GM21529 (cell line): ENCODE data around the gene DBNL.

Experiments
- ATAC-seq: cut with Tn5 transposase; IDR thresholded peaks from one replicate; pipeline ENCODE4 v1.9.1; 2021; ENCODE audit not compliant: unreplicated experiment

Gene DBNL

DNA sequence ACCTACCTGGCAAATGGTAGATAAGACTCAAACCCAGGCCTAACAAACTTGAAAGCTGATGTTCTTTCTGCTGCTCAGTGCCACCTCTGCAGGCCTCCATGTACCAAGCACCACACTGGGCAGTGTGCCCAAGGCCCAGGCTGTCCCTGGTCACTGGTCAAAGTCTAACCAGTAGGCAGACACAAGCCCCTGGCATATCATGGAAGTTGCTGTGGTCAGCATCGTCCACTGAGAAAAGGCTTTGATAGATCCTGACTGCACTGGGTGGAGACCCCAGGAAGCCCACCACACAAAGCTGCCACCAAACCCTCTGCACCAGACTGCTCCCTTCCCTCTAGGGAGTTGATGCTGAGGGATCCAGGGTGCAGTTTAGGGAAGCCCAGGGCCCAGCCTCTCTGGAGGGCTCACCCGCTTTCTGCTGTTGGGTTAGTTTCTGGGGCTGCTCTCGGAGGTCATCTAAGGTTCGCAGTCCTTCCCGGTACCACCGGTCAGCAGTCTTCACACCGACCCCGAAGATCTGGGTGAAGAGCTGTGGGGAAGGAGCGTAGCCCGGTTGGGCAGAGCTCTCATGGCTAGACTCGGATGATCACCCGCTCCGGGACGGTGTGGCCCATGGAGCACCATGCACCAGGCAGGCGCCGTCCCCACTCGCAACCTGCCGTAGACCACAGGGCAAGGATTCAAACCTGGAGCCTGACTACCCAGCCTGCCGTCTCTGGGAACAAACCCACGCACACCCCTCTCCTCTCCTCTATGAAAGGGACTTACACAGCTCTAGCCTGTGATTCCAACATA is 31.8 kb downstream of the DBNL start:
- ATAC-seq, result no peak

DNA sequence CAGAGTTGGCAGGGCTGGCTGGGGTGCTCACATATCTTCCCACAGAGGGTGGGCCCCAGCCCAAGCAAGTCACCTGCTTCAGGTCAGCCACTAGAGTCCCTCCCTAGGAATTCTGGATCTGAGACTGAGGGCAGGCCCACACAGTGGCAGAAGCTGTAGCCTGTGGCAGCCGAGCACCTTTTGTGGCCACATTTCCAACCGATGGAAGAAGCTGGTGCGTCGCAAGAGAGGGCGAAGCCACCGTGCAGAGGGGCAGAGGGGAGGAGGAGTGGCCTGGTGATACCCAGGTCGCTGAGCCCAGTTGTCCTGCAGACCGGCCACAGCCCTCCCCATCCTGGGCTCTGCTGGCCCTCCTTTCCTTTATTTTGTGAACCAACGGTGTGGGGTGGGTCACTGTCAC is 32.6 kb downstream of the DBNL start:
- no peak for ATAC-seq

DNA sequence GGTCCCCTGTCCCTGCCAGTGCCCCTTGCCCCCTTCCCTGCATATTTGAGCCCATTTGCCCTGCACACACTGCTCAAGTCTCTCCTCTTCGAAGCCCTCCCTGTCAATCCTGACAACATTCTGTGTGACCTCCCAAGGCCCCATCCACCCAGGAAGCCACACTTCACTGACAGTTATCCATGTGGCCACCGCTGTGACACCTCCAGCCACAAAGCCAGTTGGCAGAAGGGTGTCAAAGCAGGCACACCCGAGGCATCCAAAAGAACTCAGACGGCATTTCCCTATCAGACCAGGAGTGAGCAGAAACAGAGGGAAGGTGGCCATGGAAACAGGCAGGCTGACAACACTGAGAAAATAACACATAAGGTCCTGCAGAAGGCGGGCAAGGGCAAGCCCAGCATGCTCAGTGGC is 33.2 kb downstream of the DBNL start:
- ATAC-seq, result no peak

DNA sequence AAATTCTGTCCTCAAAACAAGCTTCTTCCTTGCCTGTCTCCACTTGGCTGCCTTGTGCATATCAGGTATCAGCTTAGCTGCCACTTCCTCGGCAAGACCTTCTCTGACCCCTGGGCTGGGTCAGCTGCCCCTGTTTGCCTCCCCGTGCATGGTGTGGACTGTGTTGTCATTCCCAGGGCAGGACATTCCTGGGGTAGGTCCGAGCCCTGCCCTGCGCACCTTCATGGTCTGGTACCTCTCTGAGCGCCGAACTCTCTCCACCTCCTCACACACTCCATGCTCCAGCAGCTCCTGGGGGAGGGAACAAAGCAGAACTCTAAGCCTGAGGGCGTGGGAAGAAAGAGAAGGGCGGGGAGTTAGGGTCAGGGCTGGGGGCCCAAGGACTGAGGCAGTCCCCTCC is 34.0 kb downstream of the DBNL start:
- ATAC-seq, result no peak

DNA sequence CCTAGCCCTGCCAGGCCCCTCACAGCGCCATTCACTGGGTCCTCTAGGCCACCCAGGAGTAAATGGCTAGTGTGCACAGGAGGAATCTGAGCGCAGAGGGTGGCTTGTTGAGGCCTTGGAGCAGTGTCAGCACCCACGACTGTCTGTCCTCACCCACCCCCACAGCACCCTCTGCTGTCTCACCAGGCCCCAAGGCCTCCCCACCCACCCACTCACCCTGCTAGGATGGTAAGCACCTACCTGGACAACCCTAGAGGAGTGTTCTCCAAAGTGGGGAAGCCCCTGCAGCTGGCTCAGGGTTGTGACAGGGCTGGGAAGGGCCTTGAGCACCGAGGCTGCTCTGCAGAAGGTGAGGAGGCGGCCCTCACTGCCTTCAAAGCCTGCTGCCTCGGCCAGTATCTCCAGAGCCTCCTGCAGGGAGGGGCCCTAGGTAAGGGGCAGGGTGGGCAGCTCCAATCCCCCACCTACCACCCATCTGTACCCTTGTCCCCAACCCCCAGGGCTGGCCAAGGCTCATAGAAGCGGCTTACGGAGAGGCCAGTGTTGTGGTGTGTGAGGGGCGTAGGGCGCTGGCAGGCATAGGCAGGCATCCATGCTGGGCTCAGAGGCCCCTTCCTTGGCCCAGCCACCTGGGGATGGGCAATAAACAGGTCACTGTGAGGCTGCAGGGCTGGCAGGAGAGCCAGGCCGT is 35.0 kb downstream of the DBNL start:
- ATAC-seq, result no peak

DNA sequence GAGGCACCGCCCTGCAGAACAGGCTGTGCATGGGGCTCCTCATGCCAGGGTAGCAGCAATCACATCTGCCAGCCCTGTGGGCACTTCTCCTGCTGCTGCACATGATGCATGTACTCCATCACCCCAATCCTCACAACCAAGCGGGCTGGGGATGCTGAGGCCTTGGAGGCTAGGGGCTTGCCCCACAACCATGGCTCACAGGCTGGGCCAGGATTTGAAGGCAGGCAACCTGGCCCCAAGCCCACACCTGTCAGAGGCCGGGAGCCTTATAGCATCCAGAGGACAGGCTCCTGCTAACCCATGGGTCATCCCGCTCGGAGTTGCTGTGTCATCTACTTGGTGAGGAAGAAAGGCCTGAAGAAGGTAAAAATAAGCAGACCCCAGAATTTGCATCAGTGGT is 35.6 kb downstream of the DBNL start:
- ATAC-seq, result no peak

DNA sequence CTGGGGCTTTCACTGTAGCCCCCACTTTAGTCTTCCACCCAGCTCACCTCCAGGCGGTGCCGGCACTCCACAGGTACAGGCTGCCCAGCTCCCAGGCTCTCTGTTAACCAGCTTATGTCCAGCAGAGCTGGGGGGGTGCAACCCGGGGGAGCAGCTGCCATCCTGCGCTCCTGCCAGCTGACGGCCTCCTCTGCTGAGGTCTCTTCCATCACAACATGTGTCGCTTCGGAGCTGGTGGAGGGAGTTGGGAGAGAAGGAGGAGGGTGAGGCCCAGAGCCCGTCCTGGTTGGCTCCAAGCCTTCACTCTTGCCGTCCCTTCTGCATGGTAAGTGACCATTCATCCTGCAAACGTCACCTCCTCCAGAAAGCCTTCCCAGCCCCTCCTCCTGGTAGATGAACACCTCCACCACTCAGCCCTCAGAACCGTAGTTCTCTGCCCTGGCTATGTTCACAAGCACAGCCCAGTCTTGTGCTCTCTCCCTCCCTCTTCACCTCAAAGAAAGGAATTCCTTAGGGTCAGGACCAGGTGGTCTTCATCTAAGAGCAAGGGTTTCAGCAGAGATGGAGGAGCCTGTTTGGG is 36.3 kb downstream of the DBNL start:
- no peak for ATAC-seq

DNA sequence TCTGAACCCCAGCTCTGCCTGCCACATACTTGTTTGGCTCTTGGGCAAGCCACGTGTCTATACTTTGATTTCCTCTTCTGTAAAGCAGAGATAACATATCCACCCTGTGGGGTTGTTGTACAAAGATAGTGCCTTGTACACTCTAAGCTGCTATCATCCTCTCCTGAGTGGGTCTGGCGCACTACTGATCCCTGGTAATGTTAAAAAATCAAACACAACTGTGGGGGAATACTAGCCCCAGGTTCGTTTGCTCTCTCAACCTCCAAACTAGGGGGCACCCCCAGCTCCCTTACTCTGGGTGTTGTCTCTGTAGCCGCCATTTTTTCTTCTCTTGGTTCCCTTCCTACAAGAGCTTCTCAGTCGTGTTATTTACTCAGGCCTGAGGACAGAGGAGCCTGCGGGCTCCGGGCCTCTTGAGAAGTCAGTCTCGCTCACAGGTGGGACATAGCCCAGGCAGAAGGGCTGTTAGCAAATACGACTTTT is 36.8 kb downstream of the DBNL start:
- no peak for ATAC-seq

DNA sequence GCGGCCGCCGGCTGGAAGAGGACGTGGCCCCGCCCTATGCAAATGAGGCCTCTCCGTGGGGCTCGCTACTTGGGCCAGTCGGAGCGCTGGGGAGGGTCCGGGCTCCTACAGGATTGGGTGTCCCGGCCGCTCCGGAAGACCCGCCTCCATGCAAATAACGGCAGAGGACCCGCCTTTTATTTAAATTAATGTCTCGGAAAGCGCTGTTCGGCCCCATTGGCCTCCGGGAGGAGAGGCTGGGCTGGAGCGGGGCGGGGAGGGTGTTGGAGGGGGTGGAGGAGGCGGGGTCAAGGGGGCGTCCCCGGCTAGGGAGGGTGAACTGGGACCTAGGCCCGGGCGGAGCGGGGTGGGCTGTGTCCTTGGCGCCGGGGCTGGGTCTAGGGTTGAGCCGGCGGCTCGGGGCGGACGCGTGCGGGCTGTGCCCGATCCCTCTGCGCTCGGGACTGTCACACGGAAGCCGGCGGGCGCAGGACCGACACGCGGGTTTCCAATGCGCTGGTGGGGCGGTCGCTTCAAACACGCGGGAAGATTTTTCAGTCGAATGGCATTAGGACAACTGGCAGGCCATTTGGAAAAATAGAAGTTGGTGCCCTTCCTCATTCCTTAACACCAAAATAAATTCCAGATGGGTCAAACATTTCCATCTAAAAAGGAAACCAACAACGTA is 38.2 kb downstream of the DBNL start:
- peak; percentile 91 for ATAC-seq

DNA sequence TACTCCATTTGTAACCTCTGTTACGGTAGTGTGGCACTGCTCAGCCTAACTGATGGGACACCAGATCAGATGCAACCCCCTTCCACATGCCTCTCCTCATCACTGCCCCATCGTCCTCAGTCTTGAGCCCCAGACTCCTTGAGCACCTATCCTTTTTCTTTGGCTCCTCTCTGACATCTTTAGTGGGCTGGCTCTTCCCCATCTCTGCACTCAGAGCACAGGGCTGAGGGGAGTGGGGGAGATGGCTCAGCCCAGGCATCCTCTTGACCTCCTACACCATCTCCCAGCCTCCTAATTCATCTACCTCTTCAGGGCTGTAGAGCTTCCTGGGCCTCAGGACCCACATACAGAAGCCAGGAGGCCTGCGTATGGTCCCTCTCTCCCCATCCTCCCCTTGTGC is 39.3 kb downstream of the DBNL start:
- ATAC-seq, result no peak

DNA sequence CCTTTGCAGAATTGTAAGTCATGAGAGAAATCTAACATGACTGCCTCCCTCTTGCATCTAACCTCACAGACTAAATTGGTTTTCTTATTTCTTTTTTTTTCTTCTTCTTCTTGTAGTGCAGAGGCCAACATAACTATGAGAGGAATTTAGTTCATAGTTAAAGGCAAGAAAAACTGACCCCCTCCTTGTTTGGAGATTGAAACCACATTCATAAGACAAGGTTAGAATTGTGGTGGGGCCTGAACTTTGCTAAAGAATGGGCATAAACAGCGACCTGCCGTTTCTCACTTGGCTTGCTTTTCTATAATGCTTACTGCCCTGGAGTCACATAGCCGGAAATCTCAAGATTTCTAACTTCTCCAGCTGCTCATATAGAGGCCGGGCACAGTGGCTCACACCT is 40.2 kb downstream of the DBNL start:
- no peak for ATAC-seq

DNA sequence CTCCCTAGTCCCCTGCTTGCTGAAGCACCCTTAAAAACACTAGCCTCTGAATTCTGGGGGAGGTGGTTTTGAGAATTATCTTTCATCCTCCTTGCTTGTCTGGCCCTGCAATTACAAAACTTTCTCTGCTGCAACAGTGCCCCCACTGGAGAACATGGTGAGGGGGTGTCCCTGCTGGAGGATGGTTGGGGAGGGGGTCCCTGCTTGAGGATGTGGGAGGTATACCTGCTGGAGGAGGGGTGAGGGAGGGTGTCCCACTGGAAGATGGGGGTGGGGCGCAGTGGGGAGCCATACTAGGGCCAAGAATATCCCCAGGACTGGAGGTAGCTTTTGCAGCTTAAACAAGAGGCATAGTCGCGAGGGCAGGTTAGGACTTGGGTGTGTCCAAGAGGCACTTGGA is 41.0 kb downstream of the DBNL start:
- no peak for ATAC-seq

DNA sequence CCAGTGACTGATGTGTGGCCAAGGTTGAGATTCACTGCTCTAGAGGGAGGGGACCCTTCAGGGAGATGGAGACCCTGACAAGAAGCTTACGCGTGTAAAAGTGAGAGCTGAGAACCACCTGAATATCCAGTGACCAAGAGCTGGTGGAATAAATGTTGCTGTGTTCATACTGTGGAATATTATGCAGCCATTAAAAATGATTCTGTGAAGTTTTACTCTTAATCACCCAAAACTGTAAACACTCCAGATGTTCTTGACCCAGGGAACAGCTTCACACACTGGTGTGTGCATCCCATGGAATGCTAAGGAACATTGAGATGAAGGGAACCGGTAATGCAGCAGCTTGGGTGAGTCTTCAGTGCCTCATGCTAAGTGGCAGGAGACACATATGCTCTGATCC is 42.1 kb downstream of the DBNL start:
- ATAC-seq, result no peak

DNA sequence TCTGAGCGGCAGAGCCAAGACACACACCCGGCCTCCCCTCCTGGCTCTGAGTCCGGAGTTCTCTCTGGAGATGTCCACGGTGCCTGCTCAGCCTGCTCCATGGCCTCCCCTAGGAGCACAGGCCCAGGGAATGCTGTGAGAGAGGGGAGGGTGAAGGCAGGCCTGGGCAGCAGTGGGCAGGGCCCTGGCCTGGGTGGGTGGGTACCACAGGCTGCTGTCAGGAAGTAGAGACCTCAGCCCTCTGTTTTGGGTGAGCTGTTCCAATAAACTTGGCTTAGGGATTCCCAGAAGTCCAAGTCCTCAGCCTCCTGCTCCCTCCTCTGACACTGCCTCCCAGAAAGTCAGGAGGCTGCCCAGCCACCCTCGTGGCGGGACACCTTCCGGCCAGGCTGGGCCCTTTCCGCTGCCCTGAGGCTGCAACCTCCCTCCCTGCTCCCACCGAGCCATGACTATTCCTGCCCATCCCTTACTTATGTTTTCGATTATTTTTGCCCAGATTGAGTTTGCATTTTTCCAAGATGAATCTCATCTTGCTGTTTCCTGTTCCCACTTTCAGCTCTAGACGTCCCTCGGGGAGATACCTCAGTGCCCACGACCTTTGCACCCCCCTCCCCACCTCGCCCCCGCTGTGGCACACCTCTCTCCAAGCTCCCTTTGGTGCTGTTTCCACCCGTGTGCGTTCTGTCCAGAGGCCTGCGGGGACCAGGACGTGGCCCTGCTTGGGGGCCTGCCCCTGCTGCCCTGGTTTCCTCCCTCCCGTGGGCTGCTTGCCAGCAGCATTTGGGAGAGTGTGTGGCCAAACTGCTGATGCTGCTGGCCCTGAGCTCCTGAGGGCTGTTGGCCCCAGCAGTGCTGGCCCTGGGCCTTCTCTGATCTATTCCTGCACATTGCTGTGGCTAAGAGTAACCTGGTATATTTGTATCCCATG is 43.7 kb downstream of the DBNL start:
- no peak for ATAC-seq

DNA sequence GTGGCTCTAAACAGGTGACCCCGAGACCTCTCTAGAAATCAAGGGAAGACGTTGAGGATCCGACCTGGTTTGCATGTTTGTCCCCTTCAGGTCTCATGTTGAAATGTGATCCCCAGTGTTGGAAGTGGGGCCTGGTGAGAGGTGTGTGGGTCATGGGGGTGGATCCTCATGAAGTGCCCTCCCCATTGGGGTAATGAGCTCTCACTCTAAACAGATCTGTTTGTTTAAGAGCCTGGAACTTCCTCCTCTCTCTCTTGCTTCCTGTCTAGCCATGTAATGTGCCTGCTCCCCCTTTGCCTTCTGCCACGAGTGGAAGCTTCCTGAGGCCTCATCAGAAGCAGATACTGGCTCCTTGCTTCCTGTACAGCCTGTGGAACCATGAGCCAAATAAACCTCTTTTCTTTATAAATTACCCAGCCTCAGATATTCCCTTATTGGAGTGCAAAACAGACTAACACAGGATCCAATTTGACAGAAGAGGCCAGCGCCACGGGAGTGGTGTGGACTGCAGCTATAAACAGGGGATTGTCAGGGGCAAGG is 48.7 kb downstream of the DBNL start:
- no peak for ATAC-seq

DNA sequence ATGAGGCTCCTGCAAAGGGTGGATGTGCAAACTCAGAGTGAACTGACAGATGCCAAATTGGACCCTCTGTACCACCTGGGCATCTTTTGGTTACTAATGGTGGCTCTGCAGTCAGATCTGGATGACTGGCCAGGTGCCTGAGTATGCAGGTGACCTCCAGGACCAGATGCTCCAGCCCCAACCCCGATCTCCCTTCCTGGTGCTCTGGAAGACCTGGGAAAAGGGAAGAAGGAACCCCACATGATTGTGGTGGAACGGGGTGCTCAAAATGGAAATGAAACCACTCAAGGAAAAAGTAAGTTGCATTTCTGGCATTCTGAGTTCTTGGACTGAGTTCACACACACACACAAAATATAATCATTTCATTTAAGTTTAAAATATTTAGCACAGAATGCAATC is 49.9 kb downstream of the DBNL start:
- no peak for ATAC-seq

DNA sequence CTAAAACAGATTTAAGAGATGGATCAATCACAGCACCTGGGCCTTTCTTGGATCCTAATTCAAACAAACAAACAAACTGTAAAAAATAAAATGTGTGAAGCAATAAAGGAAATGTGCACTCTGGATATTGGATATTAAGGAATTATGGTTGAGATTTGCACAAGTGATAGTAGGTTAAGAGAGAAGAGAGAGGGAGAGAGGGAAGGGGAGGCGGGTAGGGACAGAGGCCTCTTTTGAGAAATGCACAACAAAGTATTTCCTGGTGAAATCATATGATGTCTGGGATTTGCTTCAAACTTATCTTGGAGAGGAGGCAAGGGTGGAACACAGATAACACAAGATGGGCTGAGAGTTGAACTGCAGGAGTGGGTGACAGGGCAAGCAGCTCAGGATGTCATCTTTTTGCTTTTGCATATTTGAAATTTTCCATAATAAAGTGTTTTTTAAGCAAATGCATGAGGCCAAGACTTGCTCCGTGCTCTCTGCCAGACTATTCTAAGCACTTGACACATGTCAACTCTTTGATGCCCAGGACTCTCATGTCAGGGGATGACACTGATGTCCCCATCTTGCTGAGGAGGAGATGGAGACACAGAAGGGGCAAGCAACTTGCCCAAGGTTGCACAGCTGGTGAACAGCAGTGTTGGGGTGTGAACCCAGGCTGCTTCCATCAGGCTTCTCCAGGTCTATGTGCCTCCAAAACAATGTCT is 50.5 kb downstream of the DBNL start:
- ATAC-seq, result no peak

DNA sequence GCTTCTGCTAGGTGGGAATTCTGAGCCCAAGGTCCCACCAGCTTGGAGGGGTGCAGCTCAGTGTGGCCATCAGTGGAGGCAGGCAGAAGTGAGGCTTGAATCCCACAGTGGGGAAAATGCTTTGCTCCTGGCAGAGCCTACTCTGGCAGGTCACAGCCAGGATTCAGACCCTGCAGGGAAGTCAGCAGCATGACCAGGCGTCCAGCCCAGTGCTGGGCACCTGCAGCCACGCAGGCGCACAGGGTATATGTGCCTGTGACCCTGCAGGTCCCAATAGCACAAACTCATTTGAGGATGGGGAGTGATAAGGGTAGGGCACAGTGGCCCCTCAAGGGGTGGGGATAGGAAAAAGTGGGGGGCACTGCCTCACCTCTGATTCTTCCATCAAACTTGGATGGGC is 51.3 kb downstream of the DBNL start:
- no peak for ATAC-seq

DNA sequence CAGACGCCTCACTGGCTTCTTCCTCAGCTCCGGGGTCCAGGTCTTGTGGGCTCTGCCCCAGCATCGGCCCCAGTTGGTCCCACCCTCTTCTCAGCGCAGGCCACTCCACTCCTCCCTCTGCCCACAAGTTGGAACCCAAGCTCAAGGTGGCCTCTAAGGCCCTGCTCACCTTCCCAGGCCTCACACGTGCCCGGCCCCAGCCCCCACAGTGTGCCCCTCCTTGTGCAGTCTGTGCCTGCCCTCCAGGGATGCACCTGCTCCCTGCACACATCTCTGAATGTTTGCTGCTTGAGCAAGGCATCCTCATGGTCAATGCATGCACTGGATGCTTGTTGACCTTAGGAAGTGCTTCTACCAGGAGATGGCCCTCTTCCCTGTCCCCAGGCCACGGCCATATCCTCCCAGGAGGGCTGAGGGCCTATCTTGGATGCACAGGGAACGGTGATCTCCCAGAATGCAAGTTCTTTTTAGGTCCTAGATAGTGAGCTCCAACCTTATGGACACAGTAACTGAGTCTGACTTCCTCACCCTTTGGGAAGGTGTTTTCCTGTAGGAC is 51.9 kb downstream of the DBNL start:
- ATAC-seq, result no peak
